Activated CD4-positive, alpha-beta T cell treated with anti-CD3 and anti-CD28 coated beads, Interleukin-2, amount 10 ng/mL, durations not matched to agents 7 days and 5 days (primary cell): Measurements from ENCODE around the gene PRDM11. TPM values are rescaled to one million over a fixed set of nuclear protein-coding genes. Genes with fewer than 3 reads are reported as not detected.
A peak's percentile ranks its signal among the peaks of the same experiment; 100 is the strongest.

ENCODE experiments used
- CTCF ChIA-PET: fragments of 350-600 bp; sonication (Branson Sonifier 250); formaldehyde crosslinking; loops from one replicate; lab custom pipeline; 2021; ENCODE audit warnings: antibody characterized with exemption; lab: Charles Lee
- POLR2A ChIA-PET: fragments of 350-600 bp; sonication (Branson Sonifier 250); formaldehyde crosslinking; loops from one replicate; lab custom pipeline; 2021; ENCODE audit warnings: antibody characterized with exemption; lab: Charles Lee
- DNase-seq: peaks from one replicate; pipeline ENCODE4 v3.0.0-alpha.2; 2020
- H3K27ac Mint-ChIP-seq: one replicate; pipeline ENCODE4 v1.8.0; 2021; ENCODE audit warnings: mild to moderate bottlenecking, moderate library complexity, mixed read lengths
- H3K27me3 Mint-ChIP-seq: one replicate; pipeline ENCODE4 v1.8.0; 2021; ENCODE audit warnings: mixed read lengths
- H3K36me3 Mint-ChIP-seq: one replicate; pipeline ENCODE4 v1.8.0; 2021; ENCODE audit warnings: low read depth, mixed read lengths
- H3K4me1 Mint-ChIP-seq: one replicate; pipeline ENCODE4 v1.8.0; 2021; ENCODE audit warnings: mixed read lengths
- H3K4me3 Mint-ChIP-seq: one replicate; pipeline ENCODE4 v1.8.0; 2021; ENCODE audit warnings: mild to moderate bottlenecking, moderate library complexity, mixed read lengths
- H3K9me3 Mint-ChIP-seq: one replicate; pipeline ENCODE4 v1.8.0; 2021; ENCODE audit warnings: mixed read lengths
- total RNA-seq, 2 experiments: library from RNA; stranded (reverse); gene quantifications; one replicate each; pipeline ENCODE4 v1.2.3, GENCODE V29; 2021

Gene PRDM11
- total RNA-seq, 2 experiments from 2014 or later: 1.6 to 1.7 TPM

GRCh38 chr11:45229401-45230020 is 83.1 kb downstream of the PRDM11 start:
- Mint-ChIP-seq H3K4me1 (no peaks in the 10 kb centered on the region), H3K4me3 (no peak overlapping the region), H3K27me3 (no peaks in the 10 kb centered on the region), H3K9me3 (no peaks in the 10 kb centered on the region), H3K27ac (no peak overlapping the region), H3K36me3 (no peaks in the 10 kb centered on the region)
- DNase-seq: no peak
- ChIA-PET POLR2A (no interaction called here), CTCF (interaction anchor here (0.5 to 1.4 kb wide), 3 partner anchors 14 to 27 kb away, joined by 3 read pairs; no protein-coding TSS in a partner anchor)

- Mint-ChIP-seq H3K27me3 (peaks cover 5% of the 10 kb centered on the region), H3K27ac (no peak overlapping the region), H3K36me3 (no peaks in the 10 kb centered on the region), H3K9me3 (no peaks in the 10 kb centered on the region), H3K4me3 (no peak overlapping the region), H3K4me1 (no peaks in the 10 kb centered on the region)
- ChIA-PET CTCF (interaction anchor here (1.1 to 1.3 kb wide), 2 partner anchors 18 to 29 kb away, joined by 4 to 5 read pairs; no protein-coding TSS in a partner anchor), POLR2A (no interaction called here)
- DNase-seq: no peak
Observed at GRCh38 chr11:45232341-45233080, 86.1 kb downstream of the PRDM11 start.

DNA sequence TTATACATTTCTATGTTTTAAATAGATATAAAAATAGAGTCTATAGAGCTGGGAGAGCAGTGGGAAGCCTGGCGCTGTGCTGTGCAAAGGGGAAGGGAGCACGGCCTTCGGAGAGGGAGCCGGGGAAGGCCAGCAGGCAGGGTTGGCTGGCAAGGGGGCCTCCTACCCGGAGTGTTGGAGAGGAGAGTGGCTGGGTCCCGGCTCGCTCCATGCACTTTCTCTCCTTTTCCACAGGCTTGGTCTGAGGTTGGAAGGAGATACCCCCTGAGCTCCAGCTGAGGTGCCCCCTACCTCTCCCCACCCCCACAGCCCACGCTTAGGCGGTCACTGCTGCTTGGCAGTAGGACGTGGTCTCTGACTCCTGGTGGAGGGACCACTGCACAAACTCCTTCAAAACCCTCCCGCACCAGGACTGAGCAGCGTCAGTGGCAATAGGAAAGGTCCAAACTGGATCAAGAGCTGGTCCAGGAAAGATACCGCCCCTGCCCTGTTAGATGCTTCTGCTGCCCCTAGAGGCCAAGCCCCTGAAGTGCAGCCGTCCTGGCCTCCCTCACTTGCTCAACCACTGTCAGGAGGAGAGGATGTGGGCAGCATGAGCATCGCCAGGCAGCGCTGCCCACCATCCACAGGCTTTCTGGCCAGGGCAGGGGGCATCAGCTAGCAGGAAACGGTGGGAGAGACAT is 86.8 kb downstream of the PRDM11 start:
- Mint-ChIP-seq H3K9me3 (no peaks in the 10 kb centered on the region), H3K4me1 (no peaks in the 10 kb centered on the region), H3K4me3 (no peak overlapping the region), H3K27me3 (peaks cover 5% of the 10 kb centered on the region), H3K27ac (no peak overlapping the region), H3K36me3 (no peaks in the 10 kb centered on the region)
- POLR2A ChIA-PET: interaction anchor here (0.6 kb wide), 1 partner anchor 39 kb away, joined by 12 read pairs; no protein-coding TSS in a partner anchor
- CTCF ChIA-PET: interaction anchor here (1.1 to 1.3 kb wide), 2 partner anchors 17 to 30 kb away, joined by 4 to 5 read pairs; no protein-coding TSS in a partner anchor
- peak; percentile 63 for DNase-seq

GRCh38 chr11:45233804-45234170 is 87.3 kb downstream of the PRDM11 start:
- CTCF ChIA-PET: interaction anchor here (1.1 to 1.3 kb wide), 2 partner anchors 17 to 30 kb away, joined by 4 to 5 read pairs; no protein-coding TSS in a partner anchor

GRCh38 chr11:45234306-45235006 is 88.0 kb downstream of the PRDM11 start:
- peaks cover 5% of the 10 kb centered on the region for H3K27me3 Mint-ChIP-seq
- no peaks in the 10 kb centered on the region for H3K9me3 Mint-ChIP-seq
- H3K27ac Mint-ChIP-seq: no peak overlapping the region
- DNase-seq: no peak
- no peak overlapping the region for H3K4me3 Mint-ChIP-seq
- H3K4me1 Mint-ChIP-seq: no peaks in the 10 kb centered on the region
- ChIA-PET CTCF (interaction anchor here (0.5 to 1.3 kb wide), 2 partner anchors 31 to 1150 kb away, joined by 3 to 5 read pairs; no protein-coding TSS in a partner anchor), POLR2A (no interaction called here)
- no peaks in the 10 kb centered on the region for H3K36me3 Mint-ChIP-seq

More at GRCh38 chr11:45233804-45234170, 87.3 kb downstream of the PRDM11 start:
- Mint-ChIP-seq H3K27ac (no peak overlapping the region), H3K4me1 (no peaks in the 10 kb centered on the region), H3K27me3 (peaks cover 5% of the 10 kb centered on the region), H3K9me3 (no peaks in the 10 kb centered on the region), H3K36me3 (no peaks in the 10 kb centered on the region), H3K4me3 (no peak overlapping the region)
- DNase-seq: no peak
- POLR2A ChIA-PET: interaction anchor here (0.6 kb wide), 1 partner anchor 39 kb away, joined by 12 read pairs; no protein-coding TSS in a partner anchor

DNA sequence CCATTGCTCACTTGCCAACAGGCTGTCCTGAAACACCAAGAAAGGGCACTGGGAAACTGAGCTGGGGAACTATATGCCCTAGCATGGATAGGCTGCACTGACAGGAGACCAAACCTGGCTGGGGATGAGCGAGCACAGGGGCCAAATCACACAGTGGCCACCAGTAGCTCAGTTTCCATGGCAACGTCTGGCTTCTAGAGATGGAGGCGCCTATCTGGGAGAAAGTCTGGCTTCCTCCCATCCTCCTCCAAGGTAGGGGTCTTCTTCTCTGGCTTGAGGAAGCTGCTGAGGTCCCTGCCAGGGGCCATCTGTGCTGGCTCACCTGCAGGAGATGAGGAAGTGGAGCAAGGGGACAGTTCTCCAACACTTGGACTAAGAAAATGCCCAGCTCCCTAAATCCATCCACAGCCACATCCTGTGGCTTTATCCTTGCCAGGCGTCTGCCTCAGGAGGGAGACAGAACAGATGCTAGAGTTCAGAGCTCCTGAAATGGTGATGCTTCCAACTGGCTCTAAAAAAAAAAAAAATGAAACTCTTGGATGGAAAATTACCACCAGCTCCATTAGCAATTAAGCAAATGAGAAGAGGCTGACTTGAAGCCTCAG is 91.4 kb downstream of the PRDM11 start:
- DNase-seq: no peak
- Mint-ChIP-seq H3K36me3 (no peaks in the 10 kb centered on the region), H3K9me3 (no peaks in the 10 kb centered on the region), H3K27me3 (peaks cover 5% of the 10 kb centered on the region), H3K4me1 (no peaks in the 10 kb centered on the region), H3K4me3 (no peak overlapping the region), H3K27ac (no peak overlapping the region)
- CTCF ChIA-PET: interaction anchor here (0.6 to 1.4 kb wide), 4 partner anchors 9 to 79 kb away, joined by 3 to 5 read pairs (median 4); no protein-coding TSS in a partner anchor
- POLR2A ChIA-PET: no interaction called here

- H3K9me3 Mint-ChIP-seq: no peaks in the 10 kb centered on the region
- POLR2A ChIA-PET: no interaction called here
- no peak overlapping the region for H3K27ac Mint-ChIP-seq
- no peak overlapping the region for H3K4me3 Mint-ChIP-seq
- H3K27me3 Mint-ChIP-seq: peaks cover 5% of the 10 kb centered on the region
- CTCF ChIA-PET: interaction anchor here (0.6 kb wide), 2 partner anchors 80 to 159 kb away, joined by 4 to 6 read pairs; no protein-coding TSS in a partner anchor
- DNase-seq: no peak
- no peaks in the 10 kb centered on the region for H3K4me1 Mint-ChIP-seq
- H3K36me3 Mint-ChIP-seq: no peaks in the 10 kb centered on the region
Observed at GRCh38 chr11:45238724-45239123, 92.3 kb downstream of the PRDM11 start.

GRCh38 chr11:45239733-45240132 is 93.3 kb downstream of the PRDM11 start:
- ChIA-PET POLR2A (no interaction called here), CTCF (interaction anchor here (0.6 to 0.7 kb wide), 2 partner anchors 11 to 1104 kb away, joined by 4 to 8 read pairs; no protein-coding TSS in a partner anchor)
- no peaks in the 10 kb centered on the region for H3K36me3 Mint-ChIP-seq
- H3K27ac Mint-ChIP-seq: no peak overlapping the region
- H3K9me3 Mint-ChIP-seq: no peaks in the 10 kb centered on the region
- peaks cover 5% of the 10 kb centered on the region for H3K27me3 Mint-ChIP-seq
- no peak overlapping the region for H3K4me3 Mint-ChIP-seq
- no peaks in the 10 kb centered on the region for H3K4me1 Mint-ChIP-seq
- no peak for DNase-seq

- peaks cover under 1% of the 10 kb centered on the region for H3K27me3 Mint-ChIP-seq
- DNase-seq: no peak
- no peak overlapping the region for H3K4me3 Mint-ChIP-seq
- no peaks in the 10 kb centered on the region for H3K4me1 Mint-ChIP-seq
- CTCF ChIA-PET: no interaction called here
- POLR2A ChIA-PET: no interaction called here
- no peaks in the 10 kb centered on the region for H3K9me3 Mint-ChIP-seq
- no peaks in the 10 kb centered on the region for H3K36me3 Mint-ChIP-seq
- no peak overlapping the region for H3K27ac Mint-ChIP-seq
Observed at GRCh38 chr11:45243967-45244366, 97.5 kb downstream of the PRDM11 start.

GRCh38 chr11:45245218-45246045 is 99.0 kb downstream of the PRDM11 start:
- CTCF ChIA-PET: interaction anchor here (0.7 to 1.3 kb wide), 2 partner anchors 8 to 16 kb away, joined by 3 read pairs; no protein-coding TSS in a partner anchor
- Mint-ChIP-seq H3K36me3 (no peaks in the 10 kb centered on the region), H3K4me1 (no peaks in the 10 kb centered on the region), H3K4me3 (no peak overlapping the region), H3K9me3 (no peaks in the 10 kb centered on the region), H3K27ac (no peak overlapping the region), H3K27me3 (peaks cover 6% of the 10 kb centered on the region)
- DNase-seq: no peak
- POLR2A ChIA-PET: no interaction called here

DNA sequence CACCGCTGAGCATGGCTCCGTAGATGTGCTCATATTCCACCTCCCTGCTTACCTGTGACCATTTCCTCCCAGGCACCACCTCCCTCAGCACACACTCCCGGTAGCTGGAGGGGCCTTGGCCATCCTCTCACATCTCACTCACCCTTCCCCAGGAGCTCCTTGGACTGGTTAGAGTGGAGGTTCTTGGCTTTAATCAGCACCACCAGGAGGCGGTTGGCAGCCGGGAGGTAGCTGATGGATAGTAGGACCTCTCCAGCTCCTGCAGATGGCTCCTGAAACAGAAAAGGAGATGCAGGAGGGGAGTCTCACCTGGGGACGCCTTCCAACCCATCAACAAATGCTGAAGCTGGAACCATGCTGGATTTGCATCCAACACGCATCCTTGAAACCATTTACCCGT is 99.8 kb downstream of the PRDM11 start:
- no peak overlapping the region for H3K27ac Mint-ChIP-seq
- no peak overlapping the region for H3K4me3 Mint-ChIP-seq
- H3K36me3 Mint-ChIP-seq: no peaks in the 10 kb centered on the region
- H3K4me1 Mint-ChIP-seq: no peaks in the 10 kb centered on the region
- POLR2A ChIA-PET: no interaction called here
- DNase-seq: no peak
- CTCF ChIA-PET: interaction anchor here (1.3 kb wide), 1 partner anchor 8 kb away, joined by 3 read pairs; no protein-coding TSS in a partner anchor
- peaks cover 6% of the 10 kb centered on the region for H3K27me3 Mint-ChIP-seq
- H3K9me3 Mint-ChIP-seq: no peaks in the 10 kb centered on the region
